ENCODE data around the gene DRD5. TPM values are rescaled to one million over a fixed set of nuclear protein-coding genes. Genes with fewer than 3 reads are reported as not detected.
A peak's percentile ranks its signal among the peaks of the same experiment; 100 is the strongest.
"Not testable (repeated sequence)": the region's sequence is repeated elsewhere in the genome, so short reads cannot be mapped to it uniquely, and the experiment has no call there.

Gene DRD5
- total RNA-seq, 1 donor = not detected

DNA sequence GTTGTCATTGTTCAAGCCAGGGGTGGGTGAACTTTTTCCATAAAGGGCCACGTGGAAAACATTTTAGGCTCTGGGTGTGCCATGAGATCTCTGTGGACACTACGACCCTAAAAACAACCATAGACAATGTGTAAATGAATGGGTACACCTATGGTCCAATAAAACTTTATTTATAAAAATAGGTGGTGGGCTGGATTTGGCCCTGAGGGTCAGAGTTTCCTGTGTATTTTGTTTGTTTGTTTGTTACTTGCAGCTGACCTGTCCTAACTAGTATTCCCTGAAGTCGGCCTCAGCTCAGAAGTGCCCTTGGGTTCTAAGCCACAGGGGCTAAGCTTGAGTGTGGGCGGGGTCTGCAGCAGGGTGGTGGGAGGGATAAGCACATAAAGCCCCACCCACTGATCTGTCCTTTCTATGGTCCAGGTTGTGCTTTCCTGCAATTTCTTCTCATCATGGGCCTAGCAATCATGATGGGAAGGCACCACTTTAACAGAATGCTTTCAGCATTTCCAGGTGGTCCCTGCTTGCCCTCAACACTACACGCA is 17.2 kb upstream of the DRD5 start:
- H3K4me3 ChIP-seq (ENCODE audit: low read depth, low read length) = no peak overlapping the region
- DNase-seq (ENCODE audit: low read depth) = no peak
- TF ChIP-seq, protein P1, sequence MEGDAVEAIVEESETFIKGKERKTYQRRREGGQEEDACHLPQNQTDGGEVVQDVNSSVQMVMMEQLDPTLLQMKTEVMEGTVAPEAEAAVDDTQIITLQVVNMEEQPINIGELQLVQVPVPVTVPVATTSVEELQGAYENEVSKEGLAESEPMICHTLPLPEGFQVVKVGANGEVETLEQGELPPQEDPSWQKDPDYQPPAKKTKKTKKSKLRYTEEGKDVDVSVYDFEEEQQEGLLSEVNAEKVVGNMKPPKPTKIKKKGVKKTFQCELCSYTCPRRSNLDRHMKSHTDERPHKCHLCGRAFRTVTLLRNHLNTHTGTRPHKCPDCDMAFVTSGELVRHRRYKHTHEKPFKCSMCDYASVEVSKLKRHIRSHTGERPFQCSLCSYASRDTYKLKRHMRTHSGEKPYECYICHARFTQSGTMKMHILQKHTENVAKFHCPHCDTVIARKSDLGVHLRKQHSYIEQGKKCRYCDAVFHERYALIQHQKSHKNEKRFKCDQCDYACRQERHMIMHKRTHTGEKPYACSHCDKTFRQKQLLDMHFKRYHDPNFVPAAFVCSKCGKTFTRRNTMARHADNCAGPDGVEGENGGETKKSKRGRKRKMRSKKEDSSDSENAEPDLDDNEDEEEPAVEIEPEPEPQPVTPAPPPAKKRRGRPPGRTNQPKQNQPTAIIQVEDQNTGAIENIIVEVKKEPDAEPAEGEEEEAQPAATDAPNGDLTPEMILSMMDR (IDR thresholded peaks at IDR 0.05; ENCODE audit: insufficient read depth, low read depth, low read length) = no peak

DNA sequence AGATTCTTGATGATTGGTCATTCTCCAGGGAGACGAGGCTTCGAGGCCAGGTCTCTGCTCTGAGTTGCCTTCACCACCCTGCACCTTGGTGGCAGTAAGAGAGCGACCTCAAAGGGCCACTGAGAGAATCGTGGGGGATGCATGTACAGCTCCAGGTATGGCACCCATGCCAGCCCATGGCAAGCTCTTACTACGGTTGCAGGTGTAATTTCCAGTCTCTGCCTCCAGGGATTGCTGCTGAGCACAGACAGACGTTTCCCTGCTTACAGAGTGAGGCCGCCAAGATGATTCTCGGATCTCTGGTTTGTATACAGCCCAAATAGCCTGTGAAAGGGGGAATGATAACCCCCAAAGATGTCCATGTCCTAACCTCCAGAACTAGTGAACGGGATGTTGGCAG is 16.3 kb upstream of the DRD5 start:
- TF ChIP-seq, protein P1 (IDR thresholded peaks at IDR 0.05; ENCODE audit: insufficient read depth, low read depth, low read length) = peak; percentile 8
- no peak for DNase-seq (ENCODE audit: low read depth)
- no peak overlapping the region for H3K4me3 ChIP-seq (ENCODE audit: low read depth, low read length)

DNA sequence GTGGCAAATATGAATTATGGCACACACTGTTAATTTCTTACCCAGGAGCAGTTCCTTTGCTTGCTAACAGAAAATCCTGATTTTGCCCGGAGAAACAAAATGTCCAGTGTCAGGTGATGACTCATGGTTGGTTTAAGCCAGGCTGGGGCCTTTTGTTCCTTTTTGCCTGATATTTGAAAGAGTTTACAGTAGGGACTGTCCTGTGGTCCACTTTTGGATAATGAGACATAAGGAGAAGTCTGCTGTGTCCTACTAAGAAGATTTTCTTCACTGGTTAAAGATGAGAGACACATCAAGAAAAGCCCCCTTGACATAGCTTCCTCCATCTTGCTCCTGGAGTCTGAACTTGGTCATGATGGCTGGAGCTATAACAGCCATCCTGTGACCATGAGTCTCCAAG is 12.1 kb upstream of the DRD5 start:
- DNase-seq (ENCODE audit: low read depth) = no peak
- TF ChIP-seq, protein P1 (IDR thresholded peaks at IDR 0.05; ENCODE audit: insufficient read depth, low read depth, low read length) = no peak
- H3K4me3 ChIP-seq (ENCODE audit: low read depth, low read length) = no peak overlapping the region

DNA sequence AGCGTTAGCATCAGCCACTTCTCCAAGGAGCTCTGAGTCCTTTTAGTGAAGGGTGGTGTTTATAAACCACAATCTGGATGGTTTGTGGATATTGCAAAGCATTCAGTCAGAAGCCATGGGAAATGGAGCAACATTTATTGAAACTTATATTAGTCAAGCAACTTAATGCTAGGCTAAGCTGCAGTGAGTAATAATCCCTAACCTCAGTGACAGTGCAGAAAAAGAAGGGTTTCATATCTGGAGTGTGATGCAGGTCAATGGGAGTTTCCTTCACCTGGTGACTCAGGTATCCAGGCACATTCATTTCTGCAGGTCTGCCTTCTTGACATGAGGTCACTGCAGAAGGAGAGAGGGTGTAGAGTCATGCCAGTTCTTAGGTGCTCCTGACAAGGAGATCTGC is 10.4 kb upstream of the DRD5 start:
- TF ChIP-seq, protein P1 (IDR thresholded peaks at IDR 0.05; ENCODE audit: insufficient read depth, low read depth, low read length) = no peak
- no peak overlapping the region for H3K4me3 ChIP-seq (ENCODE audit: low read depth, low read length)
- DNase-seq (ENCODE audit: low read depth) = no peak

DNA sequence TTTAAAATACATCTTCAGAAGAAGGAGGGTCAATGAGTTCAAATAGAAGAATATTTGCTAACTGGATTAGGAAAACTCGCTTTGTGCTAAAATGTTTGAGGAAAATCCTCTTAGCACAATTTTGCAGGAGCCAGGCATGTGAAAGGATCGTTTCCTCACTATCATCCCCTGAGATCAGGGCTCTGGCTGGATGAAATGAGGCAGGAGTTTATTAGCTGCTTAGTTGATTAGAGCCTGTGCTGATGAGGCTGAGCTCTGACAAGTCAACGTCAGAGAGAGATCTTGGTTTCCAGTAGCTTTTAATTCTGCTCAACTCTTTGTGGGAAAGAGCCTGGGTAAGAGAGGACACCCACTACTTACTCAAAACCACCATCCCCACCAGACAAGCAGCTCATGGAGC is 8.0 kb upstream of the DRD5 start:
- H3K4me3 ChIP-seq (ENCODE audit: low read depth, low read length) = no peak overlapping the region
- TF ChIP-seq, protein P1 (IDR thresholded peaks at IDR 0.05; ENCODE audit: insufficient read depth, low read depth, low read length) = no peak
- no peak for DNase-seq (ENCODE audit: low read depth)

DNA sequence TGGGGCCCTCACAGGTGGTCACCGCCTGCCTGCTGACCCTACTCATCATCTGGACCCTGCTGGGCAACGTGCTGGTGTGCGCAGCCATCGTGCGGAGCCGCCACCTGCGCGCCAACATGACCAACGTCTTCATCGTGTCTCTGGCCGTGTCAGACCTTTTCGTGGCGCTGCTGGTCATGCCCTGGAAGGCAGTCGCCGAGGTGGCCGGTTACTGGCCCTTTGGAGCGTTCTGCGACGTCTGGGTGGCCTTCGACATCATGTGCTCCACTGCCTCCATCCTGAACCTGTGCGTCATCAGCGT is 652 bp downstream of the DRD5 start:
- TF ChIP-seq, protein P1 (IDR thresholded peaks at IDR 0.05; ENCODE audit: insufficient read depth, low read depth, low read length) = no peak
- H3K4me3 ChIP-seq (ENCODE audit: low read depth, low read length) = no peak overlapping the region
- DNase-seq (ENCODE audit: low read depth) = no peak

DNA sequence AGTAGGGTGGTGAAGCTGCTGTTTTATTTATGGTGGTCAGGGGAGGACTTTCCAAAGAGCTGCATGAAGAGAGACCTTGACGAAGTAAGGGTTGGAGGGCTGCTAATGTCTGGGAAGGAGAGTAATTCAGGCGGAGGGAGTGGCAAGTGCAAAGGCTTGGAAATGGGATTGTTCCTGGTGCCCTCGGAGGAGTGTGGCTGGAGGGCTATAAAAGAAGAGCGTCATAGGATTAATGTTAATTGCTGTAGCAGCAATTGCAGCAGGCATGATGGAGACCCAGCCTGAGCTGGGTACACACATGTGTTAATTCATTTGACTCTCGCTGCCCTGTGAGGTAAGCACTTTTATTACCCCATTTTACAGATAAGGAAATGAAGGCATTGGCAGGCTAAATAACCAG is 4.5 kb downstream of the DRD5 start:
- DNase-seq (ENCODE audit: low read depth); H3K4me3 ChIP-seq (ENCODE audit: low read depth, low read length): not testable (repeated sequence)
